K562 (cell line): ENCODE data around the gene CACNA2D3. TPM values are rescaled to one million over a fixed set of nuclear protein-coding genes. Genes with fewer than 3 reads are reported as not detected.

ENCODE experiments used
- ATAC-seq: fragments of 200-7000 bp; cut with Tn5 transposase; 3 replicates; pipeline ENCODE4 v1.9.1; 2020; ENCODE audit warnings: moderate library complexity
- BruUV-seq: library from RNA; stranded (reverse); fragments of 400-500 nt; replicated peaks from 2 replicates; lab custom pipeline; 2021; lab: Mats Ljungman, UMichigan
- CTCF ChIA-PET: fragments of 300-600 bp; formaldehyde crosslinking; extraction: SDS; loops from one replicate; lab custom pipeline; 2021; ENCODE audit warnings: low intra/inter-chr PET ratio; lab: Yijun Ruan, JAX
- POLR2A ChIA-PET: fragments of 300-600, 350-650 bp; sonication (Branson Sonifier 250); formaldehyde crosslinking; extraction: SDS; loops from one replicate; lab custom pipeline; 2021; ENCODE audit warnings: antibody characterized with exemption, inconsistent platforms; lab: Yijun Ruan, JAX
- DNase-seq, 4 experiments: peaks; one replicate each; pipeline versions ENCODE4 v3.0.0 to v3.0.0-alpha.2; 2011 to 2018; ENCODE audit warnings: low spot score in 3 of 4, mixed read lengths in 3 of 4; ENCODE audit errors: extremely low read depth in 1 of 4
- FAIRE-seq: peaks from 2 replicates; lab custom pipeline; 2011; peaks lifted over from hg19 to GRCh38; lab: Jason Lieb, UNC
- H2AFZ ChIP-seq: 2 replicates; pipeline ENCODE4 v1.6.0; 2011; ENCODE audit warnings: low read depth, low read length, control low read depth, inconsistent platforms
- H3K27ac ChIP-seq: fragments of 200-600 bp; 3 replicates; pipeline ENCODE4 v1.8.0; 2011; ENCODE audit warnings: low read depth, mild to moderate bottlenecking, control low read depth, inconsistent platforms, low read length, moderate library complexity, mixed read lengths; ENCODE audit errors: extremely low read depth
- H3K27me3 ChIP-seq, 2 experiments: fragments of 300-600 bp in 1 of 2; 2 replicates in 1 of 2; 3 replicates in 1 of 2; pipeline versions ENCODE4 v1.6.0 to v1.8.0; 2011; ENCODE audit warnings: inconsistent platforms in 2 of 2, low read length in 2 of 2, mild to moderate bottlenecking in 1 of 2, mixed read lengths in 1 of 2, moderate library complexity in 1 of 2; ENCODE audit not compliant: control insufficient read depth in 2 of 2, insufficient read depth in 2 of 2
- H3K36me3 ChIP-seq: fragments of 300-600 bp; 3 replicates; pipeline ENCODE4 v1.8.0; 2011; ENCODE audit warnings: mild to moderate bottlenecking, low read length, inconsistent platforms; ENCODE audit not compliant: control insufficient read depth, insufficient read depth
- H3K4me1 ChIP-seq, 2 experiments: fragments of 200-600 bp in 1 of 2; replicated peaks in 1 of 2; 2 replicates in 1 of 2; 3 replicates in 1 of 2; pipeline versions ENCODE4 v1.5.1 to v1.8.0; 2011; ENCODE audit warnings: inconsistent platforms in 2 of 2, low read length in 2 of 2, mild to moderate bottlenecking in 1 of 2, mixed read lengths in 1 of 2, moderate library complexity in 1 of 2; ENCODE audit not compliant: control insufficient read depth in 2 of 2, insufficient read depth in 2 of 2
- H3K4me2 ChIP-seq: 2 replicates; pipeline ENCODE4 v1.6.1; 2011; ENCODE audit warnings: low read length, control low read depth, inconsistent platforms, mixed read lengths; ENCODE audit not compliant: insufficient read depth
- H3K4me3 ChIP-seq: fragments of 200-600 bp; sonication (generic), shearing (Covaris generic); 2 replicates; pipeline ENCODE4 v1.5.1; 2016; ENCODE audit warnings: control low read depth, inconsistent platforms
- H3K79me2 ChIP-seq: fragments of 200-600 bp; 3 replicates; pipeline ENCODE4 v1.8.0; 2011; ENCODE audit warnings: low read length, inconsistent platforms; ENCODE audit not compliant: control insufficient read depth, insufficient read depth
- H3K9ac ChIP-seq, 2 experiments: 2 replicates each; pipeline versions ENCODE4 v1.6.0 to v1.6.1; 2011; ENCODE audit warnings: low read depth in 2 of 2, low read length in 2 of 2, control low read depth in 1 of 2, inconsistent platforms in 1 of 2, mild to moderate bottlenecking in 1 of 2, mixed read lengths in 1 of 2; ENCODE audit not compliant: insufficient read depth in 1 of 2
- H3K9me1 ChIP-seq: one replicate; pipeline ENCODE4 v1.6.0; 2011; ENCODE audit warnings: inconsistent platforms, mild to moderate bottlenecking, low read length, moderate library complexity; ENCODE audit not compliant: control insufficient read depth, insufficient read depth
- H3K9me3 ChIP-seq: replicated peaks from 2 replicates; pipeline ENCODE4 v1.5.1; 2011; ENCODE audit warnings: low read depth, low read length, inconsistent platforms; ENCODE audit not compliant: control insufficient read depth, insufficient read depth
- H4K20me1 ChIP-seq: replicated peaks from 2 replicates; pipeline ENCODE4 v1.6.1; 2011; ENCODE audit warnings: low read length, inconsistent platforms, mixed read lengths; ENCODE audit not compliant: control insufficient read depth, insufficient read depth
- CBFA2T2 ChIP-seq: fragments of 450-650 bp; conservative IDR thresholded peaks from 2 replicates; pipeline ENCODE4 v1.6.1; 2017; ENCODE audit warnings: mild to moderate bottlenecking
- CREBBP ChIP-seq: IDR thresholded peaks from one replicate; pipeline ENCODE4 v1.6.1; 2012; ENCODE audit warnings: low read depth, mild to moderate bottlenecking, control low read depth, inconsistent platforms, low read length
- GABPB1 ChIP-seq: sonication (generic); formaldehyde crosslinking; IDR thresholded peaks from 2 replicates; pipeline ENCODE4 v1.8.0; 2022; ENCODE audit warnings: mild to moderate bottlenecking, missing genetic modification reagents
- GTF2A2 ChIP-seq: IDR thresholded peaks from 2 replicates; pipeline ENCODE4 v1.6.1; 2016; ENCODE audit warnings: mild to moderate bottlenecking, missing genetic modification characterization, missing compliant biosample characterization
- KHSRP ChIP-seq: fragments of 450-650 bp; IDR thresholded peaks from 2 replicates; pipeline ENCODE4 v1.6.1; 2017
- LEF1 ChIP-seq: fragments of 450-650 bp; IDR thresholded peaks from 2 replicates; pipeline ENCODE4 v1.6.1; 2016; ENCODE audit warnings: mild to moderate bottlenecking
- MCM7 ChIP-seq, 2 experiments: fragments of 450-650 bp; IDR thresholded peaks; 2 replicates each; pipeline ENCODE4 v1.6.1; 2016 to 2018
- SIN3A ChIP-seq, 2 experiments: fragments of 150-350 bp in 1 of 2; IDR thresholded peaks; 2 replicates each; pipeline ENCODE4 v1.6.1; 2011 to 2016; ENCODE audit warnings: borderline replicate concordance in 2 of 2, low read depth in 2 of 2, low read length in 2 of 2, mild to moderate bottlenecking in 2 of 2, moderate library complexity in 2 of 2; ENCODE audit not compliant: control insufficient read depth in 1 of 2
- ZC3H4 ChIP-seq: sonication (generic); formaldehyde crosslinking; IDR thresholded peaks from 2 replicates; pipeline ENCODE4 v1.9.0; 2021; ENCODE audit warnings: missing genetic modification reagents, borderline replicate concordance
- ZNF3 ChIP-seq: fragments of 250-450 bp; sonication (Bioruptor Pico); IDR thresholded peaks from 2 replicates; pipeline ENCODE4 v1.5.0; 2021; ENCODE audit warnings: mild to moderate bottlenecking, moderate library complexity
- ZNF507 ChIP-seq: conservative IDR thresholded peaks from 2 replicates; pipeline ENCODE4 v1.6.1; 2017; ENCODE audit warnings: missing genetic modification characterization, missing compliant biosample characterization
- ZNF764 ChIP-seq: fragments of 250-450 bp; sonication (Bioruptor Pico); IDR thresholded peaks from 2 replicates; pipeline ENCODE4 v1.4.0; 2020; ENCODE audit warnings: low read depth, mild to moderate bottlenecking, moderate library complexity
- WGBS: fragments of 100-300 bp; shearing (Covaris generic); methylation state at CpG from one replicate; pipeline ENCODE4 v1.1.6; 2016; ENCODE audit warnings: low coverage, mixed read lengths; ENCODE audit not compliant: insufficient coverage; ENCODE audit errors: missing lambda C conversion rate; 5-methylcytosine and 5-hydroxymethylcytosine counted together
- in situ Hi-C: fragments of 300-500 bp; cut with MboI; formaldehyde crosslinking; loops from 4 replicates; pipeline ENCODE4 v1.15.0; 2018; ENCODE audit warnings: inconsistent platforms, mixed read lengths
- intact Hi-C: fragments of 100-400 bp; cut with micrococcal nuclease; formaldehyde crosslinking; loops from 2 replicates; pipeline ENCODE4 v1.14.2; 2022
- polyA plus RNA-seq, 8 experiments: library from polyadenylated mRNA; depleted of rRNA in 4 of 8; stranded (reverse) in 5 of 8; unstranded in 3 of 8; fragments of >200 nt; fragmentation: Nextera tagmentation in 2 of 8; fragmentation: Illumina TruSeq in 1 of 8; extraction: Ambion mirVana in 2 of 8; extraction: Trizol in 1 of 8; gene quantifications; 2 replicates each; pipeline versions ENCODE4 v1.2.1 to v1.2.3, GENCODE V29; 2011 to 2014; ENCODE audit warnings: inconsistent platforms in 1 of 8, missing spikeins in 1 of 8
- total RNA-seq, 7 experiments: library from RNA; depleted of rRNA in 6 of 7; stranded (reverse); fragments of >200 nt in 6 of 7; fragmentation: Illumina TruSeq in 2 of 7; extraction: Trizol in 2 of 7; gene quantifications; 2 replicates each; pipeline versions ENCODE4 v1.2.1 to v1.2.3, GENCODE V29; 2011 to 2021; ENCODE audit warnings: low replicate concordance in 1 of 7
- TF ChIP-seq, protein P1 (sequence below): fragments of 450-650 bp; IDR thresholded peaks from 2 replicates; pipeline ENCODE4 v1.6.1; 2016; ENCODE audit warnings: borderline replicate concordance
- TF ChIP-seq, protein P2 (sequence below): fragments of 450-650 bp; IDR thresholded peaks from 2 replicates; pipeline ENCODE4 v1.7.1; 2018; ENCODE audit warnings: mild to moderate bottlenecking, low read depth; ENCODE audit not compliant: partially characterized antibody

Gene CACNA2D3
- total and polyA plus RNA-seq, 9 of the 15 experiments (the other 6 are each of a cell fraction or from before 2014, with no cell fraction given), result 0.01 TPM; not detected in 8

DNA sequence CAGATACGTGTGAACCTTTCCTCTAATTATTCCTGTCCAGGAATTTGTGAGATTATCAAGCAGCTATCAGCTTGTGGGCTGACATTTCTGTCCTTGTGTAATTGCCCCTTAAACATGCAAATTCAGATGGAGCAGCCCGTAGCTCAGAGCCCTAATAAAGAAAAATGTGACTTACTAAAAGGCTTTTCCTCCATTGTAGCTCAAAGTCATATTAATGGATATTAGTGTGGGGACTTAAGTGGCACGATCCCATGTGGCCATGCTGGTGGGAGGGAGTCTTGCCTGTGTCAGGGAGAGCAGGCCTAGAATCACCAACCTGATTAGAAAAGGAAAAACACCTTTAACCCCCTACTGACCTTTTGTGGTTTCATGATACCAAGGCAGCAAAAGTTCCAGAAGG lies 406.3 kb downstream of the CACNA2D3 start:
- FAIRE-seq, result no peak
- CTCF ChIA-PET, result no interaction called here
- Histone ChIP-seq H3K4me2 (no peak overlapping the region), H3K4me1 (no peaks in the 10 kb centered on the region), H4K20me1 (no peaks in the 10 kb centered on the region), H3K9me1 (no peaks in the 10 kb centered on the region), H3K9me3 (no peaks in the 10 kb centered on the region), H3K79me2 (no peaks in the 10 kb centered on the region), H2AFZ (no peak overlapping the region), H3K4me3 (no peak overlapping the region), H3K36me3 (no peaks in the 10 kb centered on the region), H3K9ac (no peak overlapping the region), H3K27me3 (no peaks in the 10 kb centered on the region; a peak in 1 of 5 replicates), H3K27ac (no peak overlapping the region)
- ATAC-seq, result no peak
- POLR2A ChIA-PET, result no interaction called here
- BruUV-seq, result no TSS peak
- no peak for DNase-seq
- in situ Hi-C loops (no loop called here), intact Hi-C loops (no loop called here)
- 0% methylated on average over 3 of the region's 3 CpGs for WGBS
- TF ChIP-seq ZNF764 (no peak), GABPB1 (CRISPR knock-in tag) (no peak), CBFA2T2 (no peak), CREBBP (no peak), LEF1 (no peak), ZNF3 (CRISPR knock-in tag) (no peak), SIN3A (IDR thresholded peaks at IDR 0.05; ENCODE audit: borderline replicate concordance in 2 of 2, control insufficient read depth in 1 of 2, low read depth in 2 of 2, low read length in 2 of 2) (no peak), GTF2A2 (tag) (no peak), MCM7 (IDR thresholded peaks at IDR 0.05) (no peak), KHSRP (no peak), ZNF507 (tag) (no peak), ZC3H4 (CRISPR knock-in tag) (no peak)
- TF ChIP-seq, protein P1, sequence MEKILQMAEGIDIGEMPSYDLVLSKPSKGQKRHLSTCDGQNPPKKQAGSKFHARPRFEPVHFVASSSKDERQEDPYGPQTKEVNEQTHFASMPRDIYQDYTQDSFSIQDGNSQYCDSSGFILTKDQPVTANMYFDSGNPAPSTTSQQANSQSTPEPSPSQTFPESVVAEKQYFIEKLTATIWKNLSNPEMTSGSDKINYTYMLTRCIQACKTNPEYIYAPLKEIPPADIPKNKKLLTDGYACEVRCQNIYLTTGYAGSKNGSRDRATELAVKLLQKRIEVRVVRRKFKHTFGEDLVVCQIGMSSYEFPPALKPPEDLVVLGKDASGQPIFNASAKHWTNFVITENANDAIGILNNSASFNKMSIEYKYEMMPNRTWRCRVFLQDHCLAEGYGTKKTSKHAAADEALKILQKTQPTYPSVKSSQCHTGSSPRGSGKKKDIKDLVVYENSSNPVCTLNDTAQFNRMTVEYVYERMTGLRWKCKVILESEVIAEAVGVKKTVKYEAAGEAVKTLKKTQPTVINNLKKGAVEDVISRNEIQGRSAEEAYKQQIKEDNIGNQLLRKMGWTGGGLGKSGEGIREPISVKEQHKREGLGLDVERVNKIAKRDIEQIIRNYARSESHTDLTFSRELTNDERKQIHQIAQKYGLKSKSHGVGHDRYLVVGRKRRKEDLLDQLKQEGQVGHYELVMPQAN, result no peak
- TF ChIP-seq, protein P2, sequence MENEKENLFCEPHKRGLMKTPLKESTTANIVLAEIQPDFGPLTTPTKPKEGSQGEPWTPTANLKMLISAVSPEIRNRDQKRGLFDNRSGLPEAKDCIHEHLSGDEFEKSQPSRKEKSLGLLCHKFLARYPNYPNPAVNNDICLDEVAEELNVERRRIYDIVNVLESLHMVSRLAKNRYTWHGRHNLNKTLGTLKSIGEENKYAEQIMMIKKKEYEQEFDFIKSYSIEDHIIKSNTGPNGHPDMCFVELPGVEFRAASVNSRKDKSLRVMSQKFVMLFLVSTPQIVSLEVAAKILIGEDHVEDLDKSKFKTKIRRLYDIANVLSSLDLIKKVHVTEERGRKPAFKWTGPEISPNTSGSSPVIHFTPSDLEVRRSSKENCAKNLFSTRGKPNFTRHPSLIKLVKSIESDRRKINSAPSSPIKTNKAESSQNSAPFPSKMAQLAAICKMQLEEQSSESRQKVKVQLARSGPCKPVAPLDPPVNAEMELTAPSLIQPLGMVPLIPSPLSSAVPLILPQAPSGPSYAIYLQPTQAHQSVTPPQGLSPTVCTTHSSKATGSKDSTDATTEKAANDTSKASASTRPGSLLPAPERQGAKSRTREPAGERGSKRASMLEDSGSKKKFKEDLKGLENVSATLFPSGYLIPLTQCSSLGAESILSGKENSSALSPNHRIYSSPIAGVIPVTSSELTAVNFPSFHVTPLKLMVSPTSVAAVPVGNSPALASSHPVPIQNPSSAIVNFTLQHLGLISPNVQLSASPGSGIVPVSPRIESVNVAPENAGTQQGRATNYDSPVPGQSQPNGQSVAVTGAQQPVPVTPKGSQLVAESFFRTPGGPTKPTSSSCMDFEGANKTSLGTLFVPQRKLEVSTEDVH, result no peak
